Stimulated activated CD8-positive, alpha-beta memory T cell treated with anti-CD3 and anti-CD28 coated beads, Interleukin-4, amount 100 ng/mL, for 4 hours (primary cell): ENCODE data around the gene ZBTB7A.

Experiments used
- DNase-seq, 2 donors: peaks; one replicate each; pipeline ENCODE4 v3.0.0-alpha.2; 2020; ENCODE audit warnings: low read depth in 2 of 2, low spot score in 1 of 2

ZBTB7A gene

DNA sequence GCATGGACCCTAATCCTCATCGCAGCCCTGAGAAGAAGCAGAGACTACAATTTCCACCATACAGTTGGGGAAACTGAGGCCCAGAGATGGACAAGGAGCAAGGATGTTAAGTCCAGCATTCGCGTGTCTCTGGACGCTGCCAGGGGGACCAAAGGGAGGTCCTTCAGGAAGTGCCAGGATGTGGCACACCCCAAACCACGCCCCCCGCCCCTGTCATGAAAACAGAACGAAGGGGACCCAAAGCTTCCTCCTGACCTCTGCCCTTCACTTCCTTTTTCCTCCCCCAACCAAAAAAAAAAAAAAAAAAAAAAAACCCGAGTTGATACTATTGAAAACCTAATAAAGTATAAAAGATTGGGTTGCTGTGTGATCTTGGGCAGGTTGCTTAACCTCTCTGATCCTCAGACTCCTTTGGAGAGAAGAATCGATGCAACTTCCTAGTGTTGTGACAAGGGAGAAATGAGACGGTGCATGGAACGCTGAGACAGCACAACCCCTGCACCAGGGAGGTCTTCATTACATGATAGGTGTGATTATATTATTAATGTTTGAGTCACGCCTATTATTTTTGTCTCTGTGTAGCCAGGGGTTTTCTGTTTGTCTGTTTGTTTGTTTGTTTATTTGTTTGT lies 2.7 kb upstream of the ZBTB7A start:
- DNase-seq = no peak

DNA sequence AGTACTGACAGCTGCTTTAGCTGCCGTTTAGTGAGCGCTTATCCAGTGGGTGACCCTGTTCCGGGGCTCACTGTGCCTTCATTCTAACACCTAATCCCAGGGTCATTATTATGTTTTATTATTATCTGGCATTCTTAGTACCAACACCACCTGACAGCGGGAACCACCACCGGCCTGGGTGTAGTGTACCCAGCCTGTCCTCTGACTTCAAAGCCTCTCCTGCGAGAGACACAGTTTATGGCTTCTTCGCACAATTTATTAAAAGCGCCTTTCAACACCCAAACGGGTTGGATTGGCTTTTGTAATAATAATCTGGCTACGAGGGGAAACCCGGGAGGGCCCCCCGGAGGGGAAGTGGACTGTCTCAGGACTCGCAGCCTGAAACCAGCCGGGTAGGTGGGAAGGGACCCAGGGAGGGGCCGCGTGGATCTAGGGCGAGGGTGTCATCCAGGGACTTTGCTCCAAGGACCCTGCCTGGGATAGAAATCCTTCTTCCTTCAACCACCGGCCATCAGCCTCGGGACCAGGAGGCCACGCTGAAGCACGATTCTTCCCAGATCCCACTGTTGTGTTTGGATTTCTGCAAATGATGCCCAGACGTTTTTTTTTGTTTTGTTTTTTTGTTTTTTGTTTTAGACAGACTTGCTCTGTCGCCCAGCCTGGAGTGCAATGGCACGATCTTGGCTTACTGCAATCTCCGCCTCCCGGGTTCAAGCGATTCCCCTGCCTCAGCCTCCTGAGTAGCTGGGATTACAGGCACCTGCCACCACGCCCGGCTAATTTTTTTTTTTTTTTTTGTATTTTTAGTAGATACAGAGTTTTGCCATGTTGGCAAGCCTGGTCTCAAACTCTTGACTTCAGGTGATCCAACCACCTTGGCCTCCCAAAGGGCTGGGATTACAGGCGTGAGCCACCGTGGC lies 1.6 kb upstream of the ZBTB7A start:
- no peak for DNase-seq

DNA sequence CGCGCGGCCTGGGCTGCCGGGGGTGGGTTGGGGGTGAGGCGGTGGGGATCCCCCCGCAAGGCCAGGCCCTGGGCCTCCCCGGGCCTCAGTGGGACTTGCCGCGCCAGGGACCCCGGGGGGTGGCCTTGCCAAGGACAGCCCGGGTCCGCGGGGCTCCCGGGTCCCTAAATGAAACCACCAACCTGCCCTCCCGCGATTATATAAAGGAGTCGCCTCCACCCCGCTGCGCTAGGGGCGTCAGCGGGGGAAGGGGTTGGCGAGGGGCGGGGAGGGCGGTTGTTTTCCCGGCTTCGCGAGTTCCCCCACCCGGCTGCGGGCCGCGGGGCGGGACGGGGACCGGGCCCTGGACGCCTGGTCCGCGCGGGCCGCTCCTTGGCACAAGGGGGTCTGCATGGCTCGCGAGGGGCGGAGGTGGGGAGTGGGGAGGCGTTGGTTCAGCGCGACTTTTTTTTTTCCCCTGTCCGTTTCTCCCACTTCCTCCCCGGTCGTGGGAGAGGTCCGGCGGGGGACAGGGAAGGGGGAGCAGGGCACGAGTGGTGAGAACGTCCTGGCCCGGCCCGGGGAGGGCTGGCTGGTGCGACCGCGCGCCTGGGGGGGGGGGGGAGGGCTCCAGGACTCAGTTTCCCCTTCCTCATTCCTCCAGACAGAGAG lies 822 bp upstream of the ZBTB7A start:
- no peak for DNase-seq

DNA sequence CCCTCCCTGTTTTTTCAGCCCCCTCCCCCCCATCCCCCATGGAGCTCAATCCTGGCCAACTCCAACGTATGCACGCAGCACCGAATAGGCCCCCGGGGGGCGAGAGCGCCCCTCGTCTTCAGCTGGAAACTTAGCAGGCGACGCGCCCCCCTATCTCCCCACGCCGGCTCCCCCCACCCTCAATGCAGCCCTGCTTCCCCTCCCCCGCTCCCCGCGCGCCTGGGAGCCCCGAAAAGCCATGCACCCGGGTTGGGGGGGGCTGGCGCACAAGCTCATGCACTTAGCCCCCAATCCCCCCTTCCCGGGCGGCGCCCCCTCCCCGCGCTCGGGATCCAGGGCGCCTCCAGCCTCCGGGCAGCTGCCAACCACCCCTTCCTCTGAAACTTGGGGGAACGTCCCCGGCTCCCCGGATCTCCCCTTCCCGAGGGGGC lies 508 bp downstream of the ZBTB7A start:
- no peak for DNase-seq

DNA sequence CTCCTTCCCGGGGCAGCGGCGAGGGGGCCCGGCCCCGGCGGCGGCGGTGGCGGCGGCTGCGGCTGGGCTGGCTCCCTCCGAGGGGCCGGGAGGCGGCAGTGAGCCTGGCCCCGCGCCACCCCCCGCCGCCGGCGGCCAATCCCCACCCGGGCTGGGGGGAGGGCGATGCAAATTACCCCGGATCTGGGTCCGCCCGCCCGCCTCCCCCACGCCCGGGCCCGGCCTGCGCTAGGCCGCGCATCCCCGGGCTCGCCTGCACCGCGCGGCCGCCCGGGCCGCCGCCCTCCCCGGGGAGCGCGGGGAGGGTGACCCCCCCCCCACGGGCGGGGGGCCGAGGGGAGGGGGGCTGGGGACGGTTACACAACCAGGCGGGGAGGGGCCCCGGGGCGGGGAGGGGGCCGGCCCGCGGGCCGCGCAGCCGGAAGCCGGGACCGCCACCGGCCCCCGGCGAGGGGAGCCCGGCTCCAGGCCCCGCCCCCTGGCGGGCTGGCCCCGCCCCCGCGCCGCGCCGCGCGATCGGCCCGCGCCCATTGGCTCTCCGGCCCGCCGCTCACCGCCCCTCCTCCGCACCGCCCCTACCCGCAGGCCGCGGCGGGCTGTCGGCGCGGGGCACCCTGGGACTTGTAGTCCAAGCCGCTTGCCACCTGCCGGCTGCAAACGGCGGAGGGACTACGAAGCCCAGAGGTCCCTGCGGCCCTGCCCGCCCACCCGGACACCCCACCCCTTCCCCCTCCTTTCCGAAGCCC lies 1.1 kb downstream of the ZBTB7A start:
- peak; percentile 83 to 95 for DNase-seq

DNA sequence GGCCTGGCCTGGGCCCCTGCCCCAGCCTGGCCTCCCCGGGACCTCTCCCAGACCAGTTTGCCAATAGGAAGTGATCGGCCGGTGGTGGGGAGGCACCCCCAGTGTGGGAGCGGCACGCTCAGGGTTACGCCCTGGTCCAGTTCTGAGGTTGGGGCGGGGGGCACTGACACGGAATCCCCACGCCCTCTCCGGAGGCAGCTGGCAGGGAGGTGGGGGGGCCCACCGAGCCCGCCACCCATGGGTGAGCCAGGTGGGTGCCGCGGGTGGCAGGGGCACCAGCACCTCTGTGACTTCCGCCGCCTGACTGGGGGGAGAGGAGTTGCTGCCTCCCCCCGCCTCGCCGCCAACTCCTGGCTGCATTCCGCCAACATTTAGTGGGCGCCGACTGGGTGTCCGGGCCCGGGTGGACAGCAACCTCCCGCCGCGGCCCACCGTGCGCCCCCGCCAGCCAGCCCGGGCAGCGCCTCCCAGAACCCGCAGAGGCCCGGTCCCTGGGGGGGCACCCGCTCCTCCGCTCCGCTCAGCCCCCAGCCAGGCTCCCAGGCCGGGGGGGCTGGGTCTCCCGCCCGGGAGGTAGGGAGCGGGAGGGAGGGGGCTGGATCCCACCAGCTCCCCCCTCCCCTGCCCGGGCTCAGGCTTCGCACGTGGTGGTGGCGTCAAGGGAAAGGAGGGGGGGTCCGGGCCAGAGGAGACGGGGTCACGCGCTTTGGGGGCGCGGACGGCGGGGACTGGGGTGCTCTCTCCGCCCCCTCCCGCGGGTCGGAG lies 2.0 kb downstream of the ZBTB7A start:
- no peak for DNase-seq

DNA sequence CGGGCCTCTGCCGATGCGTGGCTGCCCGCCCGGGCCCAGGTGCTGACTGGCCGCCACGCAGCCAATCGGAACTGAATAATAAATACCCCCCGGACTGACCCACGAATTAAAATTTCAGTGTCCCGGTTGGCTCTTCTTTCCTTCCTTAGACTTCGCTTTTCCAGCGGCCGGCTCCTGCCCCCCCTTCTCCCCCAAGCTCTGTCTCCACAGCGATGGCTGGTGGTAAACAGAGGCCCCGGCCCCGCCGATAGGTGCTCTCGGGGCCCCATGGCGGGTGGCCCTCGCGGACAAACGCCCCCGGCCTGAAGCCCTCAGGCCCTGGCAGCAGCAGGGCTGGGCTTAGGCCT lies 2.6 kb downstream of the ZBTB7A start:
- no peak for DNase-seq

DNA sequence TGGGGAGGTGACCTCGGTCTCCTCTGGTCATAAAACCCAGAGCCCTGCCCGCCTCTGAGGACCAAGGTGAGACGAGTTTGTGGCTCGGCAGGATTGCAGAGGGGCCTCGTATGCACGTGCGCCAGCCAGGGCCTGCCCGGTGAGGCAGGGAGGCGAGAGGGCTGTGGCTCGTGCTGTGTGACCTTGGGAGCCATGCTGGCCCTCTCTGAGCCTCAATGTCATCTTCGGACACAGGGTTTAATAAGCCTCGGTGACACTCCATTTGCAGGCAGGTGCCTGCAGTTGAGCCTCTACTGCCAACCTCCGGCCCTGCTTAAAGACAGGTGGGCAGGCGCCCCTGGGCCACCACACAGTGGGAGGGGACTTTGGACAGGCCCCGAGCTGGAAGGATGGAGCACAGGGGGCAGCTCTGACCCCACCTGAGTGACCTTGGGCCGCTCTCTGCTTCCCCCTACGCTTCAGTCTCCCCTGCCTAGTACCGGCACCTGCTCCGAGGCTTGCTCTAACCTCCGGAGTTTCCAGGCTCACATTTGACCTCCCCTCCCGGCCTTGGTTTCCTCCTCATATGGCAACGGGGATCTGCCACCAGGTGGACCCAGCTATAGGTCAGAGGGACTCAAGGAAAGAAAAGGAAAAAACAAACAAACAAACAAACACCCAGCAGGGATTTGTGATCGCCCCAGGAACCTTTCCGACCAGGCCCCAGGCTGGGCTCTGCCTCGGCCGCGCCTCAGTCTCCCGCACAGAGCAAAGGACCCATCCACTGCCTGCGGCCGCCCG lies 3.1 kb downstream of the ZBTB7A start:
- DNase-seq = no peak

DNA sequence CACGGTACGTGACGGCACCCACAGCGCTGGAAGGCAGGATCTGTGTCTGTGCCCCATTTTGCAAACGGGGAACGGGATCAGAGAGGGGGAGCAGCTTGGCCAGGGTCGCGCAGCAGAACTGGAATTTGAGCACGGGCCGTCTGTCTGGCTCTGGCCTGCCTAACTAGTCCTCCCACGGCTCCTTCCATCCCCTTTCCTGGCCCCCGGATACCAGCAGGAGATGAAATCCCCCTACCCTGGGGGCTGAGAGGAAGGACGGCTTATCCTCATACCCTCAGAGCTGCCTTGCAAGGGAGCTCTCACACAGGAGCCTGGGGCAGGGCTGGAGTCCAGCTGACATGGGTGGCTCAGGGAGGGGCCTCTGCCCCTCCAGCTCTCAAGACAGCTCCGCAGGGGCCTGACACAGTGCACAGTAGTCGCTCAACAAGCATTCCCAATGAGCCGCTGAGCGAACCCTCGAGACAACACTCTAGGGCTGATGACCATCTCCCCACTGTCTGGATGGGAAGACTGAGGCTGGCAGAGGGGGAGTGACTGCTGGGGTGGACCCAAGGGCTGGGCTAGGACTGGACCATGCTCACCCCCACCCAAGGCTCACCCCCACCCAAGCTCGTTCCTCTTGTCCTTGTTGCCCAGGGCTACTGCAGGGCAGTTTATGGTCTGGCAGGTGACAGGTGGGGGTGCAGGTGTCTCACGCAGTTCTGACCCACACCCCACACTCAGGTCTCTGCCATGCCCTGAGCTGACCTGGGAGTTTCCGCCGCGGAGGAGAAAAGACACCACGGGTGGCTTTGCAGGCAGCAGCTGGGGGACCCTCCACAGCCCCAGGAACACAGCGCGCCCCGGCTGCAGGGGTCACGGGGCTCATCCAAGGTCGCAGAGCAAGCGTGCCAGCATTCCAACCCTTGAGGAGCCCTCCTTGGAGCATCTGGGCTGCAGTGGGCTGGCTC lies 4.0 kb downstream of the ZBTB7A start:
- no peak for DNase-seq

DNA sequence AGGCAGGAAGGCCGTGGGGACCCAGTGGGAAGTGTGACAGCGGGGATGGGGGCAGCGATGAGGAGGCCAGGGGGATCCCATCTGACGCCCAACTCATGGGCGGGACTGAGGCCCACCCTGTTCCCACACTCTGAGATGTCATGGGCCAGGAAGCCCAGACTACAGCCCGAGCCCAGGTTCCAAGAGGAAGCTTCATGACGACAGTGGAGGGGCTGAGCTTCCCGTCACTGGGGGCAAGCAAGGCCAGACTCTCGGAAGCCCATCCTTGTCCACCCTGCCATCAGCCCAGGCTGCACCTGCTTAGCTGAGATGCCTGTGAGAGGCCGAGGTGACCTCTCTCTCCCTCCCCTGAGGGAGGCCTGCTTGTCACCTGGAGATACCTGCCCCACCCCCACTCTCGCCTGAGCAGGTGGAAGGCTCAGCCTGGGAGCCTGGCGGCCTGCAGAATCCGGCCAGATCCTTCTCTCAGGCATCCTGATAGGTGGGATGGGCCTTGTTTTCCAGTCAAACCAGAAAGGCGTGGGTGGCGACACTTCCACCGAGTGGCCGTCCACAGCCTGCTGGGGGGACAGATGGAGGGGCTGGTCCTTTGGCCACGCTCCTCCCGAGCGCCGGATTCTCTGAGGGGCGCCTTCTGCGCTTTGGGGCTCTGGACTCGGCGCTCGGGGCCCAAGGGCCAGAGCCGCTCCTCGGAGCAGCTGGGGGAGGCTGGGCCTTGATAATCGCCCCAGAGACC lies 4.8 kb downstream of the ZBTB7A start:
- no peak for DNase-seq

DNA sequence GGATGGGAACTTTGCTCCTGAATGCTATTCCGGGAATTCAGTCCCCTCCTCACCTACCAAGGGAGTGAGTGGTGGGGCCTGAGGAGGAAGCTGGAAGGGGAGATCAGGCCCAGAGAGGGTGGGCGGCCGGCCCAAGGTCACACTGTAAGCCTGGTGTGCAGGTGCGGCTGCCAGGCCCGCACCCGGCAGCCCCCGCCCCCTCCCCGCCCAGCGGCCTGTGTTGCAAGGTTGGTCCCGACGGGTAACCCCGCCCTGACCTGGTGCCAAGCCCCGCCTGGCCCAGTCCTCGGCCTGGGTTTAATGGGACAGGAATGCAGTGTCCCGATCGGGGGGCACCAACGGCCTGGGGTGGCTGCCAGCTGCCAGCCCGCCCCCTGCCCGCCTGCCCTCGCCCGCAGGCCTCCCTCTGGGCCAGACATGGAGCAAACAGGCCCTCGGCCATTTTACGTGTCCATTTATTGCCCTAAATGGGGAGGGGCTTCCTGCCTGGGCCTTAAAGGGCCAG lies 5.5 kb downstream of the ZBTB7A start:
- DNase-seq = no peak

DNA sequence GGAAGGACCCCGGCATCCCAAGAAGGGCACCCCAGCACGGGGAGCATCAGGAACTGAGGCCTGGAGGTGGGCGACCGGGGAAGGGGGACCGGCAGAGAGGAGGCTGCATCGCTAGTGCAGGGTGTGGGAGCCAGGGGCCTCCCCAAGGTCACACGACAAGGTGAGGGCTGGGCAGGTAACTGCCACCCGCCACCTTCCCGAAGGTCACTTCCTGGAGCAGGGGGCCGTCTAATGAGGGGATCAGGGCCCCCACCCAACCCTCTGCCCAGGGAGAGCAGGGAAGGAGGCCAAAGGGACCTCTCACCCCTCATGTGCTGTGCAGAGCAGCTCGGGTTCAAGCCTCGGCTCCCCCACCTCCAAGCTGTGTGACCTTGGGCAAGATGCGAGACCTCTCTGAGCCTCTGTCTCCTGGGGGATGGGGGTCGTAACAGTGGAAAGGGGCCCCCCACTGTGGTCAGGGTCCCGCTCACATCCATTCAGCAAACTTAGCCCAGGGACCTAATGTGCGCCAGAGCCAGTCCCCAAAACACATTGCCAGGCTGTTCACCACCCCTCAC lies 6.0 kb downstream of the ZBTB7A start:
- DNase-seq = no peak

DNA sequence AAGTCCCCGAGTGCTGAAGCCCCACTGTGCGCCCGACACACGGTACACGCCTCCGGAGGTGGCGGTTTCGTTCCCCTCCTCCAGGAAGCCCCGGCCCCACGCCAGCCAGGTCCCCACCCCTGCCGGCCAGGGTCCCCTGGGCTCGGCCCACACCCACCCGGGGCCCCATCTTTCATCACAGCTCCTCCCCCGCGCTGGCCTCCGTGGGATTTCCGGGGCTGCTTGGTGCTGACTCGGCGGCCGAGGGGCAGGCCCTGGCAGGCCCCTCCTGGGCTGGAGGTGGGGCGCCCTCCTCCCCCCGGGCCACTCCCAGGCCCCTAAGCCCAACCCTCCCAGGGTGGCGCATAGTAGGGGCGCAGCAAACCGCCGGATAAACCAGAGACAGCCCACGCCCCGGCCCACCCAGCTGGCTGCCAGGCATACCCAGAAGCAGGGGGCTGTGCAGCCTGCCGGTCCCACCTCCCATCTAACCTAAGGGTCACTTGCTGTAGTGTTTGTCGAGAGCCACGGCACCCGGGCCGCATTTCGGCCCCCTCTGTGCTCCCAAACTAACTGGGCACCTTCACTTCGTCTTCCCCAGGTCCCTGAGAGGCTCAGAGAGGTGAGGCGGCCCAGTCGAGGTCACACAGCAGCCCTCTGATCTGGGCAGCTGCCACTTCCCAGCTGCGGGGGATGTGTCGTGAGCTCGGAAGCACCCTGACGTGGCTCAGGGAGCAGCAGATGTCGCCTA lies 6.6 kb downstream of the ZBTB7A start:
- DNase-seq = peak; percentile 32 to 68

DNA sequence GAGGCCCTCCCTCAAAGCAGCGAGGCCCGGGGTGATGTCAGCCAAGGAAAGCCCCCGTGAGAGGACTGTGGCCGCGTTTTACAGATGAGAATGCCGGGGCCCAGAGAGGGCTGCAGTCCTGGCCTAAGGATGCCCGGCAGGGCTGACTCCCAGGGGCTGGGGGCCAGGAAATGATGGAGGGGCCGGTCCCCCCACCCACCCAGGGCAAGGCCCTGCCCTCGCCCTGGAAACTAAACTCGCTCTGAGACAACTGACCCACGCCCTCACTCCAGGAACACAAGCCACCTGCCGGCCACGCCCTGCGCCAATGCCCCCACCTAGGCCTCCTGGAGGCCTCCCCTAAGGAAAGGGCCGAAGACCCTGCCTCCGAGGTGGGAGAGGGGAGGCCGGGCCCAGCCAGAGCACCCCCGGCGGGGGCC lies 7.2 kb downstream of the ZBTB7A start:
- no peak for DNase-seq

DNA sequence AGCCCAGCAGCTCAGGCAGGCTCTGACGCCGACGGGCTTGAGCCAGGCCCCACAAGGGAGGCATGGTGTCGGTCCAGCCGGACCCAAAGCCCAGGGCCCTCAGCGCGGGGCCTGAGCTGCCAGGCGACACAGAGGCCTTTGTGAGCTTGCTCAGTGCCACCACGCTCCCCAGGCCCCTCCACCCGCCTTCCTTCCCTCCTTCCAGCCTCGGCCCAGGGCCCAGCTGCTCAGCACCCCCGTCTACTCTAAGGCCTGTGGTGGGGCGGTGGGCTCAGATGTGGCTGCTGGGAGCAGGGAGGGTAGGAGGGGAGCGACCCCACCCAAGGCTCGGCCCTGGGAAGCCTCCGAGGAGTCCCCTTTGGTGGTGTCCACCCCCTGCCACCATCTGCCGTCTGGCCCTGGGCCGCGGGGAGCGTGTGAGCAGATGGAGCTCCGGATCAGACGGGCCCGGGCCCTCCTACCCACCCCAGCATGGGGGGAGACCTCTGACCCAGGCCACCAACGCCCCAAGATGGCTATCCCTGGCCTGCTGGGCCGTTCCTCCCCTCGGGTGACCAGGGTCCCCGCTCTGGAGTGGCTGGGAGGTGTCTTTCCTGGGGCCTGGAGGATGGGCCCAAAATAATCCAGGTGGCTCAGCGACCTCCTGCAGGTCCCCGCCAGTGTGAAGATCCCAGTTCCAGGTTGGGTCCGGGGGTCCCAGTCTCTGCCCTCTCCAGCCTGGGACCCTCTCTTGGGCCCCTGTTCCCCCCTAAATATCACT lies 7.8 kb downstream of the ZBTB7A start:
- DNase-seq = no peak
